Activated CD8-positive, alpha-beta memory T cell treated with anti-CD3 and anti-CD28 coated beads, Interleukin-2, amount 50 U/mL, for 24 hours (primary cell): ENCODE results near the gene MRTO4.
"Not testable (repeated sequence)": the region's sequence is repeated elsewhere in the genome, so short reads cannot be mapped to it uniquely, and the experiment has no call there.

Experiments used
- DNase-seq: peaks from one replicate; pipeline ENCODE4 v3.0.0-alpha.2; 2020; ENCODE audit errors: extremely low read depth

Gene MRTO4

DNA sequence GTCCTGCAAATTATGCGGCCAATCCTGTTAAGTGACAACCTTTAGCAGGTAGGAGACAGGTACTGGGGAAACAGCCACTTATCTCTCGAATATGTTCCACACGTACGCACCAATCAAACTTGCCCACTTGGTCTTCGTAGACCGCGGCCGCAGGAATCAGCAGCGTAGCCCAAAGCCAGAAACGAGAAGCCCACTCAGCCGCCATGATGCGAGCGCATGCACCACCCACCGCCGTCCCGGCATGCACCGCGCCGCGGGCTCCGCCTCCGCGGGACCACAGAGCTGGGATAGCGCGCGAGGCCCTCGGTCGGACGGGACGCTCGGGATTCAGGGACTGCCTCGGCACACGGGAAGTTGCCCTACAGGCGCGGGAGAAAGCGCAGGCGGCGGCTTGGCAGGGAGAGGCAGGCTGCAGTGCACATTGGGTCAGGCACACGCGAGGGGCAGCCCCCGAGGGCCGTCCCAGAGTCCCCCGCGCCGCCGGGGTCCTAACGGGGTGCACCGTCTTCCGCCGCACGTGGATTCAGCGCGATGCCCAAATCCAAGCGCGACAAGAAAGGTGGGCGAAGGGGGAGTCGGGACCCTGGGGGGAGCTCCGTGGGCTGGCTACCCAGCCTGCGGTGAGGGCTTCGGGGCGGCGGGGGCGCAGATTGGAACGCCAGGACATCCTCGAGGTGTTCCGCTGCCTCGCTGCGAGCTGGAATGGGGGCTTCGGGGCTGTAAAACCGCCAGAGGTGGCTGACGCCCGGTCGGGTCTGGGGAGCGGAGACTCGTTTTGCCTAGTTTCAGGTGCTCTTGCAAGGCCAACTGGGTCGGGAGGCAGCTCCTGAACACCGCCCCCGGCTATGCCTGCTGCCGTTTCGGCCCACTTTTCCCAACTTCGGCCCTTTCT lies at the start of gene MRTO4, which contains the start of gene EMC1:
Gene MRTO4 (plus strand): TSS at position 501 of the 892 bp plus-strand sequence. CDS start 31 bp downstream, at position 532.
Gene EMC1 (minus strand): TSS at position 220 of the 892 bp plus-strand sequence. CDS start 15 bp downstream, at position 205.
- peak; percentile 75 for DNase-seq

DNA sequence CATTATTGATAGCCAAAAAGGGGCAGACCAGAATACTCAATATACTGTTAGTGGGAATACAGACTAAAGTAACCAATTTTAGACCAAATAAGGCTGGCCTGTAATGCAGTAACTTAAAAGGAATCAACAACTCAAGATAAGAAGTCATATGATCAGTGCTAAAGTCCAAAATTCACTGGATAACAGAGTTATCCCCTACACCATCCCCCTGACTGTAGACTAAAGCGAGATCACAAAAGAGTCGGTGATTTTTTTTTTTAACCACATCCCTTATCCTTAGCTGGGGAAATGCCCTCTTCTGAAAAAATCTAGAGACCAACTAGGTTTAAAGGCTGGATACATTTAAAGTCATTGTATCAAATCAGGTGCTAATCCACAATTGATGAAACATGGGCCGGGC lies 49.2 kb upstream of the MRTO4 start:
- no peak for DNase-seq

GRCh38 chr1:19203440-19203839 lies 48.2 kb upstream of the MRTO4 start:
- DNase-seq, result no peak

- no peak for DNase-seq
Observed at GRCh38 chr1:19204446-19205266, 46.9 kb upstream of the MRTO4 start.

DNA sequence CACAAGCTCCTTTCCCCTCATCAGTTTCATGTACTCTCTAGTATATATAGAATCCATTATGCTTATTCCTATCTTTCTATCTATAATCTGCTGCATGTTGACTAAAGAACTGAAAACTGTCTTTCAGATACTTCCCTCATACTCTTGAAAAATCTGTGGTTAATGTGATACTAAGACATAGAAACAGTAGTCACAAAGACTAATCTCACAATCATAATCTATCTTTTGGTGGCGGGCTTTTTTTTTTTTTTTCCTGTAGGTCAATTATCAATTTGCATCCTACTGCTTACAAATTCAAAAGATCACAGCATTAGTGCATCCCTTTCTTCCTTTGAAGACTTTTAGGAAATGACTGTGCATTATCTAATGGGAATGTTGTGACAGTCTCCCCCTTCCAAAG lies 46.2 kb upstream of the MRTO4 start:
- DNase-seq, result no peak

GRCh38 chr1:19205845-19206244 lies 45.8 kb upstream of the MRTO4 start:
- DNase-seq, result no peak

GRCh38 chr1:19206947-19207346 lies 44.7 kb upstream of the MRTO4 start:
- no peak for DNase-seq

GRCh38 chr1:19208710-19209438 lies 42.7 kb upstream of the MRTO4 start:
- no peak for DNase-seq

DNA sequence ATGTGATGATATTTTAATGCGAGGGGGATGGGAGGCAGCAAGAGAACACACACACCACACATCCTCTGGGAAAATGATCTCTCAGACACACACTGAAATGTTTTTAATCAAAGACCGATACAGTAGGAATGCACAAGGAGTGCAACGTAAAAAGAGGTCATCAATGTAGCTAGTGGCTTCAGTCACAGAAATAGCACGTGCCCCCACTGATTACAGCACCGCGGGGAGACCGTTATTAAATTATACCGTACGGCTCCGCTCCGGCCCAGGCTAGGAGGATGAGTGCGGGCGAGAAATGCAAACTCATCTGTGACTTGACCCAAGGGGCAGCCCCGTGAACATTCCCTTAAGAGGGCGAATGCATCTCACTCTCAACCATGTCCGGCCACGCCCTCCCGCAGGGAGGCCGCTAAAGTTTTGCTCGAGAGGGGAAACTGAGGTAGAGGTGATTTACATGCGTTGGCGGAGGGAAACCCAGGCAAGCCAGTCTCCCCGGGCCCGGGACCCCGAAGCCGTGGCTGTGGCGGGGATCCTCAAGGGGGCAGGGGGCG lies 42.1 kb upstream of the MRTO4 start:
- DNase-seq, result peak; percentile 36

- DNase-seq, result peak; percentile 94
Observed at GRCh38 chr1:19209990-19210771, 41.4 kb upstream of the MRTO4 start, which contains the start of gene UBR4. TSS of gene UBR4 (minus strand) at chr1:19210266. CDS start at chr1:19210248, 18 bp downstream.

DNA sequence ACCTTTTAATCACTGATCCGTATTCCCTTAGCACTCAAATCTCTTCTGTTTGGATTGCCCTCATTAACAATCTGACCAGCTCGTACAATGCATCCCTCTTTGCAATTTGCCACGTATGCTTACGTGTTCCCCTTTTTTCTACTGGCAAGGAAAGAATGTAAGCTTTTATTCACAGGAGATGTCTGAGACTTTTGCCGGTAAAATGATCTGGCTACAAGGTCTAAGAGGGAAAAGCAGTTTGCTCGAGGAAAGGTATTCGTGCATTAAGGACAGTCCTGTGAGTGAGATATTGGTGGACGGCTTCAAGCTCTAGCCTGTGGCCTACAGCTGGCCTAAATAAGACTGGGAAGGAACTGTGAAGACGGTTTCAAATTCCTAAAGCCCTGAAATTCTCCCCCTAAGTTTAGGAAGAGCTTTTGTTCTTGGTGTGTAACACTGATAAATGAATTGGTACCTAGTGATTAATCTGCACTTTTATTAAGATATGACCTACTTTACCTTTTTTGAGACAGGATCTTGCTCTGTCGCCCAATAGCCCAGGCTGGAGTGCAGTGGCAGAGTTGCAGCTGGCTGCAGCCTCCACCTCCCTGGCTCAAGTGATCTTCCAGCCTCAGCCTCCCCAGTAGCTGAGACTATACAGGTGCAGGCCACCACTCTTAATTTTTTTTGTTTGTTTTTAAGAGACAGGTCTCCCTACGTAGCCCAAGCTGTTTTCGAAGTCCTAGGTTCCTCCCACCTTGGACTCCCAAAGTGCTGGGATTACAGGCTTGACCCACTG lies 40.6 kb upstream of the MRTO4 start:
- DNase-seq, result no peak

DNA sequence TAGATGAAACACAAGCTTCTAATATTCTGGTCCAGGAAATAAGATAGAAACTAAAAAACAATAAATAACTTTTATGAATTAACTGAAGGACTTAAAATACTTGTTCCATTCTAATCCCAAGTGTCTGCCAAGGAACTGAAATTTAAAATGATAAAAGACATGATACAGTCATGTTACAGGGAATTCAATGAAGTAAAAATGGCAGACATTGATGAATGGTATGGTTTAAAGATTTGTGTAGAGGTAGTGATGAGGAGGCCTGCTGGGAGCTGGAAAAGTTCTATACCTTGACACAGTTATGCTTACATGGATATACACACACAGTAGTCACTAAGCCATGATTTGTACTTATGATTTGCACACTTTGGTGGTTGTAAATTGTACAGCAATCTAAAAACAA lies 39.4 kb upstream of the MRTO4 start:
- no peak for DNase-seq

GRCh38 chr1:19213580-19213979 lies 38.0 kb upstream of the MRTO4 start:
- no peak for DNase-seq

DNA sequence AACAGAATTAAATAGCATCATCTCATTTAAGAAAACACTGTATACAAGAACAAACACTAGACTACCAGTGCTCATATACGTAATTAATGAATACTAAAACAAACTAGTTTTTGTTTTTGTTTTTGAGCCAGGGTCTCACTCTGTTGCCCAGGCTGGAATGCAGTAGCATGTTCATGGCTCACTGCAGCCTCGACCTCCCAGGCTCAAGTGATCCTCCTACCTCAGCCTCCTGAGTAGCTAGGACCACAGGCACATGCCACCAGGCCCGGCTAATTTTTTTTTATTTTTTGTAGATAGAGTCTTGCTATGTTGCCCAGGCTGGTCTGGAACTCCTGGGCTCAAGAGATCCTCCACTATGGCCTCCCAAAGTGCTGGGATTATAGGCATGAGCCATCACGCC lies 35.0 kb upstream of the MRTO4 start:
- DNase-seq, result not testable (repeated sequence)

- no peak for DNase-seq
Observed at GRCh38 chr1:19219451-19219850, 32.2 kb upstream of the MRTO4 start.

DNA sequence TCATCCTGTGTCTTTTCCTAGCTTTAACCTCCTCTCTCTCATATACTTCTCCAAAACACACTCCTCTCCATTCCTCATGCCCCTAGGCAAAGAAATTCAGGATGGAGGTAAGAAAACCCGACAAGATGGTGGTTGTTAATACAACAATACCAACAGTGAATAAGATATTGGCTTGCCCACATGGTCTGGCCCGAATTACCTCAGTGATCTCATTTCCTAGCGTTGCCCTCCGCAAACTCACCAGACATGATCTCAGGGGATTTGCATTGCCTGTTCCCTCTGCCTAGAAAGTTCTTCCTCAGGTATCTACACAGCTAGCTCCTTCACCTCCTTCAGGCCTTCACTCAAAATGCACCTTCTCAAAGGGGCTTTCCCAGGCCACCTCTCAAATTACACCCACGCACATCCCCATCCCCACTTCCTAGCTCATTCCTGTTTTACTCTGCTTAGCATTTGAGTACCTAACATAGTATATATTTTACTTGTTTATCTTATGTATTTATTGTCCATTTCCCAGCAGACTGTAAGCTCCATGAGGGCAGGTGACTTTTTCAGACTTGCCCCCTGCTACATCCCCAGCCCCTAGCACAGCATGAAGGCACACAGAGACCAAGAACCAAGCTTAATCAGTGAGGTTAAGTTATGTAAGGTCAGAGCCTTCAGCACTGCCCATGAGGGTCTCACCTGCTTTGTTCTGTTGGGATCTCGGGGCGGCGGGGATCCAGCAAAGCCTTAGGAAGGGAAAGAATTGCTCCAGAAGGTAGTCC lies 31.3 kb upstream of the MRTO4 start:
- DNase-seq, result no peak

DNA sequence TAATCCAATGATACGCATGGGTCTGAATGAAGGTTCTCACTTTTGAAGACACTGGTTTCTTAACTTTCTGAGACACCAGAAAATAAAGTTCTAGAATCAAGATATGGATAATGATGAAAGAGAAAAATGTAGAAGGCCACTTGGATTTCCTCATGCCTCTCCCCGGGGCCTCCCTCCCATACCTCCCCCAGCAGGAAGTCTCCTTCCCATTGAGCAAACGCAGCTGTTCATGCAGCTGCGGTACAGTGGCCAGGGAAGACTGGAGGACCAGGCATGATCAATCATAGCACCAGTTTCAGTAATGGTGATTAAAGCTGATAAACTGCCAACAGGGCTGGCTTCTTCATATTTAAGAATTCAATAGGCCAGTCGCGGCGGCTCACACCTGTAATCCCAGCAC lies 30.6 kb upstream of the MRTO4 start:
- no peak for DNase-seq

- no peak for DNase-seq
Observed at GRCh38 chr1:19222573-19222972, 29.0 kb upstream of the MRTO4 start.
